CD4-positive, alpha-beta T cell treated with Interleukin-4 for 1 hour (primary cell): ENCODE measurements around the gene HCN2.

ENCODE experiments used
- DNase-seq, 2 donors: peaks; one replicate each; pipeline ENCODE4 v3.0.0-alpha.2; 2020 to 2022

HCN2 gene

GRCh38 chr19:660793-661426 is 71.2 kb downstream of the HCN2 start:
- no peak for DNase-seq

GRCh38 chr19:661427-662196 is 71.9 kb downstream of the HCN2 start:
- DNase-seq: peak; percentile 74 to 75

GRCh38 chr19:662207-662961 is 72.7 kb downstream of the HCN2 start:
- peak; percentile 61 to 74 for DNase-seq

GRCh38 chr19:662962-663681 is 73.4 kb downstream of the HCN2 start, which contains the start of gene RNF126:
Gene RNF126, minus strand, starts transcription at chr19:663214. Its CDS starts 93 bp downstream, at chr19:663121.
- peak; percentile 93 to 95 for DNase-seq

- DNase-seq: no peak
Measured at GRCh38 chr19:663682-664117, 74.0 kb downstream of the HCN2 start.

GRCh38 chr19:664913-665443 is 75.3 kb downstream of the HCN2 start:
- peak; percentile 84 to 87 for DNase-seq
